Astrocyte (in vitro differentiated cells and primary cell): ENCODE measurements around the gene DGKI. TPM values are rescaled to one million over a fixed set of nuclear protein-coding genes. Genes with fewer than 3 reads are reported as not detected.

Experiments
- DNase-seq: peaks from one replicate; pipeline ENCODE4 v3.0.0-alpha.2; 2010; ENCODE audit warnings: low read depth
- FAIRE-seq: peaks from 2 replicates; lab custom pipeline; 2011; peaks lifted over from hg19 to GRCh38; lab: Jason Lieb, UNC
- H2AFZ ChIP-seq: 2 replicates; pipeline ENCODE4 v1.6.0; 2012; ENCODE audit warnings: low read depth, low read length, inconsistent platforms
- H3K27ac ChIP-seq: 2 replicates; pipeline ENCODE4 v1.5.1; 2011; ENCODE audit warnings: low read depth, low read length, inconsistent platforms
- H3K27me3 ChIP-seq: 2 replicates; pipeline ENCODE4 v1.6.0; 2011; ENCODE audit warnings: low read length, inconsistent platforms; ENCODE audit not compliant: insufficient read depth
- H3K36me3 ChIP-seq: 2 replicates; pipeline ENCODE4 v1.5.1; 2011; ENCODE audit warnings: low read length, inconsistent platforms; ENCODE audit not compliant: insufficient read depth
- H3K4me1 ChIP-seq: 2 replicates; pipeline ENCODE4 v1.5.1; 2011; ENCODE audit warnings: low read length, inconsistent platforms; ENCODE audit not compliant: insufficient read depth
- H3K4me2 ChIP-seq: 2 replicates; pipeline ENCODE4 v1.6.0; 2012; ENCODE audit warnings: low read length, inconsistent platforms
- H3K4me3 ChIP-seq: 2 replicates; pipeline ENCODE4 v1.5.1; 2011; ENCODE audit warnings: low read depth, mild to moderate bottlenecking, low read length, inconsistent platforms; ENCODE audit not compliant: insufficient read depth
- H3K79me2 ChIP-seq: 2 replicates; pipeline ENCODE4 v1.6.0; 2012; ENCODE audit warnings: mild to moderate bottlenecking, low read length, inconsistent platforms; ENCODE audit not compliant: insufficient read depth
- H3K9ac ChIP-seq: 2 replicates; pipeline ENCODE4 v1.6.0; 2012; ENCODE audit warnings: mild to moderate bottlenecking, low read length, inconsistent platforms
- H3K9me3 ChIP-seq: 2 replicates; pipeline ENCODE4 v1.5.1; 2012; ENCODE audit warnings: low read depth, mild to moderate bottlenecking, low read length, inconsistent platforms; ENCODE audit not compliant: insufficient read depth
- H4K20me1 ChIP-seq: 2 replicates; pipeline ENCODE4 v1.6.0; 2012; ENCODE audit warnings: low read length, inconsistent platforms; ENCODE audit not compliant: insufficient read depth
- H3K27ac Mint-ChIP-seq: one replicate; pipeline ENCODE4 v1.8.0; 2021; ENCODE audit warnings: mild to moderate bottlenecking, mixed read lengths; ENCODE audit not compliant: unreplicated experiment
- H3K27me3 Mint-ChIP-seq: one replicate; pipeline ENCODE4 v1.8.0; 2021; ENCODE audit warnings: low read depth, mixed read lengths; ENCODE audit not compliant: unreplicated experiment
- H3K36me3 Mint-ChIP-seq: one replicate; pipeline ENCODE4 v1.8.0; 2021; ENCODE audit warnings: low read depth, mixed read lengths; ENCODE audit not compliant: unreplicated experiment
- H3K4me1 Mint-ChIP-seq: one replicate; pipeline ENCODE4 v1.8.0; 2021; ENCODE audit warnings: low read depth, mixed read lengths; ENCODE audit not compliant: unreplicated experiment
- H3K4me3 Mint-ChIP-seq: one replicate; pipeline ENCODE4 v1.8.0; 2021; ENCODE audit warnings: mild to moderate bottlenecking, moderate library complexity, mixed read lengths; ENCODE audit not compliant: unreplicated experiment
- H3K9me3 Mint-ChIP-seq: one replicate; pipeline ENCODE4 v1.8.0; 2021; ENCODE audit warnings: mild to moderate bottlenecking, mixed read lengths; ENCODE audit not compliant: unreplicated experiment
- CTCF ChIP-seq: IDR thresholded peaks from 2 replicates; pipeline ENCODE4 v1.5.1; 2011; ENCODE audit warnings: low read depth, mild to moderate bottlenecking, inconsistent platforms, low read length, moderate library complexity; ENCODE audit not compliant: insufficient read depth
- EZH2 ChIP-seq: IDR thresholded peaks from 2 replicates; pipeline ENCODE4 v1.6.1; 2012; ENCODE audit warnings: mild to moderate bottlenecking, low read length, inconsistent platforms; ENCODE audit not compliant: insufficient read depth
- total RNA-seq: library from RNA; stranded (reverse); gene quantifications from 2 replicates; pipeline ENCODE4 v1.2.1, GENCODE V29; 2021

The DGKI gene
- total RNA-seq, 1 donor from 2014 or later: 6.3 TPM

GRCh38 chr7:137488038-137488437, 358.7 kb downstream of the DGKI start:
- no peaks in the 10 kb centered on the region for H3K27me3 ChIP-seq
- Mint-ChIP-seq H3K27ac (no peak overlapping the region), H3K9me3 (peaks cover 3% of the 10 kb centered on the region), H3K27me3 (no peaks in the 10 kb centered on the region), H3K4me1 (peaks cover 19% of the 10 kb centered on the region), H3K36me3 (peaks cover 1% of the 10 kb centered on the region), H3K4me3 (no peak overlapping the region)
- H3K4me1 ChIP-seq: no peaks in the 10 kb centered on the region
- no peaks in the 10 kb centered on the region for H4K20me1 ChIP-seq
- DNase-seq (no peak), FAIRE-seq (peak; percentile 49)
- TF ChIP-seq CTCF (no peak), EZH2 (no peak)
- H3K79me2 ChIP-seq: no peaks in the 10 kb centered on the region
- H3K36me3 ChIP-seq: no peaks in the 10 kb centered on the region
- H3K9ac ChIP-seq: no peak overlapping the region
- H3K4me2 ChIP-seq: no peak overlapping the region
- no peak overlapping the region for H2AFZ ChIP-seq
- no peak overlapping the region for H3K27ac ChIP-seq
- no peak overlapping the region for H3K4me3 ChIP-seq
- no peaks in the 10 kb centered on the region for H3K9me3 ChIP-seq

DNA sequence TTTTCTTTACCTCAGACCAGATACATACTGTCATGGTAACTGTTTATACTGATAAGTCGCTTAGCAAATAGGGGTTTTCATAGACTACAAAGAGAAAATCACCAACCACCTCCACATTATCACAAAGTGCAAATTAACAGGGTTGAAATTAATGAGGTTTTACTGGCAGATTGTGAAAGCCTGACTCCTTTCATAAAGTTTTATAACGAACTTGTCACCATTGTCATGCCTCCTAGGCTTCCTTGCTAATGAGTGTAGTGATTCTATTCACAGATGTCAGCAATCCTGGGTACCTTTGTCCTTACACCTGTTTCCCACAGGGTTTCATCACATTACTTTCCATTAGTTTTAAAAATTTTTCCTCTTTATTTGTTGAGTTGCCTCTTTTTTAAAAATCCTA, 361.0 kb downstream of the DGKI start:
- Mint-ChIP-seq H3K9me3 (peaks cover 5% of the 10 kb centered on the region), H3K36me3 (peaks cover 1% of the 10 kb centered on the region), H3K4me1 (peaks cover 24% of the 10 kb centered on the region), H3K27me3 (no peaks in the 10 kb centered on the region), H3K4me3 (no peak overlapping the region), H3K27ac (no peak overlapping the region)
- no peak overlapping the region for H3K9ac ChIP-seq
- no peaks in the 10 kb centered on the region for H4K20me1 ChIP-seq
- DNase-seq (no peak), FAIRE-seq (no peak)
- no peaks in the 10 kb centered on the region for H3K36me3 ChIP-seq
- H2AFZ ChIP-seq: no peak overlapping the region
- H3K27me3 ChIP-seq: no peaks in the 10 kb centered on the region
- TF ChIP-seq CTCF: no peak
- TF ChIP-seq EZH2: no peak
- H3K4me3 ChIP-seq: no peak overlapping the region
- no peaks in the 10 kb centered on the region for H3K9me3 ChIP-seq
- no peak overlapping the region for H3K4me2 ChIP-seq
- no peak overlapping the region for H3K27ac ChIP-seq
- H3K4me1 ChIP-seq: peaks cover 5% of the 10 kb centered on the region
- no peaks in the 10 kb centered on the region for H3K79me2 ChIP-seq

DNA sequence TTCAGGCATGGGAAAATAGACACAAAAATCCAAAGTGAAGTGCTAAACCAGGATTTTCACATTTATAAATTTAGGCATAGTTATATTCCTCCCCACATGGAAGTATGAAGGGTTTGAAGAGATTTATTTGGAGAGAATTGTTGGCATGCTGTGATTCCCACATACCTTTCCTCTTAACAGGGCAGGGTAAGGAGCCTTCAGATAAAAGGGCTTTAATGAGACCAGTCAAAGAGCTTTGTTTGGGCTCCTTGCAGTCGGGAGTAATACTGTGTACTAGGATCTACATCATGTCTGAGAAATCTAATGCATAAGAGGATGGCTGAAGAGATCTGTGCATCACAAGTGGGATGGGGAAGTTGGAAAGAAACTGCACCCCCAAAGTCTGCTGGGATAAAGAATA, 362.4 kb downstream of the DGKI start:
- Histone ChIP-seq H3K79me2 (no peaks in the 10 kb centered on the region), H3K27me3 (no peaks in the 10 kb centered on the region), H3K4me1 (peaks cover 5% of the 10 kb centered on the region), H3K4me3 (no peak overlapping the region), H3K4me2 (no peak overlapping the region), H3K9ac (no peak overlapping the region), H4K20me1 (no peaks in the 10 kb centered on the region), H3K36me3 (no peaks in the 10 kb centered on the region), H3K27ac (no peak overlapping the region), H2AFZ (no peak overlapping the region), H3K9me3 (no peaks in the 10 kb centered on the region)
- Mint-ChIP-seq H3K4me1 (peaks cover 26% of the 10 kb centered on the region), H3K36me3 (peaks cover 1% of the 10 kb centered on the region), H3K27me3 (no peaks in the 10 kb centered on the region), H3K9me3 (peaks cover 5% of the 10 kb centered on the region), H3K4me3 (no peak overlapping the region), H3K27ac (no peak overlapping the region)
- peak; percentile 63 for DNase-seq
- no peak for FAIRE-seq
- TF ChIP-seq CTCF: no peak
- no peak for TF ChIP-seq EZH2
